ENCODE data around the gene GAL3ST2. TPM values are rescaled to one million over a fixed set of nuclear protein-coding genes. Genes with fewer than 3 reads are reported as not detected.
"Not testable (repeated sequence)": the region's sequence is repeated elsewhere in the genome, so short reads cannot be mapped to it uniquely, and the experiment has no call there.

GAL3ST2 gene
- total RNA-seq, 6 experiments from 2014 or later: 0.53 to 0.83 (median 0.70) TPM; not detected in 3

GRCh38 chr2:241739651-241740050, 37.0 kb upstream of the GAL3ST2 start:
- no peak overlapping the region for H3K4me3 ChIP-seq
- no peaks in the 10 kb centered on the region for H3K27me3 ChIP-seq
- no peaks in the 10 kb centered on the region for H3K9me3 ChIP-seq
- ATAC-seq: no peak
- DNase-seq: no peak
- intact Hi-C loops (cut with DNase I): no loop called here
- H3K4me1 ChIP-seq: peaks cover 0 to 42% (median 8%) of the 10 kb centered on the region in 4 donors
- peaks cover 0 to 3% (median 0%) of the 10 kb centered on the region in 4 donors for H3K36me3 ChIP-seq
- whole genome bisulfite sequencing (ENCODE audit: insufficient coverage, low coverage, low lambda C conversion rate, missing lambda C conversion rate): 81% methylated on average over 6 of the region's 12 CpGs
- no peak for TF ChIP-seq POLR2A (IDR thresholded peaks at IDR 0.05)
- TF ChIP-seq CTCF (IDR thresholded peaks at IDR 0.05): no peak
- no peak overlapping the region for H3K27ac ChIP-seq

- peak; percentile 64 to 75 (median 72) for ATAC-seq
- no peak overlapping the region for H3K4me3 ChIP-seq
- H3K4me1 ChIP-seq: peaks cover 0 to 37% (median 6%) of the 10 kb centered on the region in 4 donors
- H3K27ac ChIP-seq: no peak overlapping the region
- intact Hi-C loops (cut with DNase I): no loop called here
- peaks cover 0 to 16% (median 0%) of the 10 kb centered on the region in 4 donors for H3K36me3 ChIP-seq
- no peaks in the 10 kb centered on the region for H3K27me3 ChIP-seq
- TF ChIP-seq CTCF (IDR thresholded peaks at IDR 0.05) (no peak), POLR2A (IDR thresholded peaks at IDR 0.05) (no peak)
- H3K9me3 ChIP-seq: no peaks in the 10 kb centered on the region
- DNase-seq: peak in 1 of 3 donors; percentile 46
- WGBS (ENCODE audit: insufficient coverage, low coverage, low lambda C conversion rate, missing lambda C conversion rate): 33% methylated on average over 6 of the region's 10 CpGs
Observed at GRCh38 chr2:241741016-241741415, 35.6 kb upstream of the GAL3ST2 start.

GRCh38 chr2:241742320-241742939, 34.2 kb upstream of the GAL3ST2 start:
- no peak for ATAC-seq
- intact Hi-C loops (cut with DNase I): no loop called here
- TF ChIP-seq CTCF (IDR thresholded peaks at IDR 0.05): no peak
- TF ChIP-seq POLR2A (IDR thresholded peaks at IDR 0.05): no peak
- peaks cover 0 to 17% (median 0%) of the 10 kb centered on the region in 4 donors for H3K36me3 ChIP-seq
- H3K4me1 ChIP-seq: peaks cover 0 to 23% (median under 1%) of the 10 kb centered on the region in 4 donors
- H3K27me3 ChIP-seq: no peaks in the 10 kb centered on the region
- no peaks in the 10 kb centered on the region for H3K9me3 ChIP-seq
- H3K27ac ChIP-seq: no peak overlapping the region
- H3K4me3 ChIP-seq: no peak overlapping the region
- WGBS (ENCODE audit: insufficient coverage, low coverage, low lambda C conversion rate, missing lambda C conversion rate): 80% methylated on average over 1 of the region's 28 CpGs
- DNase-seq: no peak

GRCh38 chr2:241743008-241743407, 33.6 kb upstream of the GAL3ST2 start:
- ATAC-seq; H3K27me3 ChIP-seq; H3K9me3 ChIP-seq; DNase-seq; H3K4me3 ChIP-seq; intact Hi-C loops (cut with DNase I); H3K27ac ChIP-seq: not testable (repeated sequence)
- H3K36me3 ChIP-seq: peaks cover 0 to 17% (median 0%) of the 10 kb centered on the region in 4 donors
- WGBS (ENCODE audit: insufficient coverage, low coverage, low lambda C conversion rate, missing lambda C conversion rate): 88% methylated on average over 1 of the region's 15 CpGs
- H3K4me1 ChIP-seq: peaks cover 0 to 20% (median 0%) of the 10 kb centered on the region in 4 donors

GRCh38 chr2:241743620-241744019, 33.0 kb upstream of the GAL3ST2 start:
- H3K4me3 ChIP-seq: no peak overlapping the region
- H3K27me3 ChIP-seq: no peaks in the 10 kb centered on the region
- DNase-seq (no peak), ATAC-seq (peak in 3 of 4 donors; percentile 4 to 38 (median 6))
- no peak for TF ChIP-seq CTCF (IDR thresholded peaks at IDR 0.05)
- no peak for TF ChIP-seq POLR2A (IDR thresholded peaks at IDR 0.05)
- WGBS (ENCODE audit: insufficient coverage, low coverage, low lambda C conversion rate, missing lambda C conversion rate): 95% methylated on average over 8 of the region's 16 CpGs
- no peaks in the 10 kb centered on the region for H3K9me3 ChIP-seq
- peaks cover 0 to 20% (median 0%) of the 10 kb centered on the region in 4 donors for H3K4me1 ChIP-seq
- intact Hi-C loops (cut with DNase I): no loop called here
- H3K27ac ChIP-seq: peak overlapping the region in 1 of 3 donors; percentile 8
- peaks cover 0 to 17% (median 0%) of the 10 kb centered on the region in 4 donors for H3K36me3 ChIP-seq
